A549 (cell line): ENCODE data around the gene MAGI1.

Source experiments
- BHLHE40 ChIP-seq: IDR thresholded peaks from 2 replicates; pipeline ENCODE4 v1.6.1; 2012; ENCODE audit warnings: low read depth, low read length, inconsistent platforms
- CHD2 ChIP-seq: fragments of 150-350 bp; IDR thresholded peaks from 2 replicates; pipeline ENCODE4 v1.6.1; 2014; ENCODE audit warnings: low read length; ENCODE audit not compliant: partially characterized antibody
- CTCF ChIP-seq: fragments of >200 bp; sonication (Bioruptor Twin); formaldehyde crosslinking; IDR thresholded peaks from 3 replicates; pipeline ENCODE4 v1.5.1; 2016
- EP300 ChIP-seq, 2 experiments: fragments of >200 bp; sonication (Bioruptor Twin); formaldehyde crosslinking; IDR thresholded peaks; 2 replicates in 1 of 2; 3 replicates in 1 of 2; pipeline ENCODE4 v1.6.1; 2016 to 2017
- HMGXB4 ChIP-seq: fragments of 250-450 bp; sonication (Bioruptor Pico); IDR thresholded peaks from 2 replicates; pipeline ENCODE4 v1.5.0; 2021; ENCODE audit warnings: mild to moderate bottlenecking, moderate library complexity, borderline replicate concordance
- KDM5A ChIP-seq: fragments of 200-600 bp; sonication (generic); IDR thresholded peaks from 2 replicates; pipeline ENCODE4 v1.6.1; 2016; ENCODE audit warnings: antibody characterized with exemption, mild to moderate bottlenecking
- MAFK ChIP-seq: fragments of 450-650 bp; IDR thresholded peaks from 2 replicates; pipeline ENCODE4 v1.6.1; 2014; ENCODE audit not compliant: partially characterized antibody
- NR3C1 ChIP-seq: fragments of >200 bp; sonication (Bioruptor Twin); formaldehyde crosslinking; IDR thresholded peaks from 3 replicates; pipeline ENCODE4 v1.6.1; 2017
- POLR2A ChIP-seq: IDR thresholded peaks from 2 replicates; pipeline ENCODE4 v1.6.1; 2012; ENCODE audit warnings: mild to moderate bottlenecking, low read length
- REST ChIP-seq: fragments of 200-600 bp; sonication (generic); IDR thresholded peaks from 2 replicates; pipeline ENCODE4 v1.6.1; 2016; ENCODE audit warnings: antibody characterized with exemption, mild to moderate bottlenecking, moderate library complexity
- ZC3H11A ChIP-seq: fragments of 450-650 bp; IDR thresholded peaks from 2 replicates; pipeline ENCODE4 v1.6.1; 2014; ENCODE audit warnings: antibody characterized with exemption, mild to moderate bottlenecking
- ZNF302 ChIP-seq: fragments of 250-450 bp; sonication (Bioruptor Pico); IDR thresholded peaks from 2 replicates; pipeline ENCODE4 v1.9.0; 2021; ENCODE audit warnings: inconsistent platforms, mild to moderate bottlenecking, moderate library complexity

GRCh38 chr3:65523878-65524277, 514.8 kb downstream of the MAGI1 start:
- no peak for TF ChIP-seq POLR2A
- no peak for TF ChIP-seq EP300 (IDR thresholded peaks at IDR 0.05)
- TF ChIP-seq MAFK = no peak
- TF ChIP-seq REST = no peak
- TF ChIP-seq KDM5A = no peak
- no peak for TF ChIP-seq NR3C1
- no peak for TF ChIP-seq CTCF
- TF ChIP-seq BHLHE40 = no peak
- no peak for TF ChIP-seq HMGXB4 (CRISPR knock-in tag)
- TF ChIP-seq ZNF302 (CRISPR knock-in tag) = no peak
- TF ChIP-seq ZC3H11A = no peak
- TF ChIP-seq CHD2 = no peak
